CD14-positive monocyte (primary cell): ENCODE measurements around the gene RAB3A. TPM values are rescaled to one million over a fixed set of nuclear protein-coding genes. Genes with fewer than 3 reads are reported as not detected.
A peak's percentile ranks its signal among the peaks of the same experiment; 100 is the strongest.

Source experiments
- DNase-seq, 3 donors: peaks; one replicate each; pipeline ENCODE4 v3.0.0-alpha.2; 2011 to 2022
- H2AFZ ChIP-seq: 2 replicates; pipeline ENCODE4 v1.6.0; 2012; ENCODE audit warnings: mild to moderate bottlenecking, low read depth, low read length, inconsistent platforms; ENCODE audit not compliant: insufficient read depth, poor library complexity, severe bottlenecking
- H3K27ac ChIP-seq, 2 donors: 1 replicate in 1 of 2; 2 replicates in 1 of 2; pipeline ENCODE4 v1.5.1; 2012 to 2013; ENCODE audit warnings: low read length in 2 of 2, control low read depth in 1 of 2, inconsistent platforms in 1 of 2, low read depth in 1 of 2, mild to moderate bottlenecking in 1 of 2
- H3K27me3 ChIP-seq, 2 donors: one replicate each; pipeline versions ENCODE4 v1.6.0 to v1.6.1; 2011 to 2013; ENCODE audit warnings: low read length in 2 of 2; ENCODE audit not compliant: control insufficient read depth in 2 of 2, insufficient read depth in 2 of 2
- H3K36me3 ChIP-seq, 2 donors: replicated peaks in 1 of 2; 1 replicate in 1 of 2; 2 replicates in 1 of 2; pipeline versions ENCODE4 v1.5.1 to v1.6.1; 2012 to 2013; ENCODE audit warnings: low read length in 2 of 2, control low read depth in 1 of 2, inconsistent platforms in 1 of 2, mild to moderate bottlenecking in 1 of 2; ENCODE audit not compliant: insufficient read depth in 2 of 2, control insufficient read depth in 1 of 2
- H3K4me1 ChIP-seq, 2 donors: 1 replicate in 1 of 2; 2 replicates in 1 of 2; pipeline versions ENCODE4 v1.5.1 to v1.6.1; 2012 to 2013; ENCODE audit warnings: low read length in 2 of 2, control low read depth in 1 of 2, inconsistent platforms in 1 of 2, mild to moderate bottlenecking in 1 of 2, moderate library complexity in 1 of 2; ENCODE audit not compliant: insufficient read depth in 2 of 2, control insufficient read depth in 1 of 2
- H3K4me2 ChIP-seq: replicated peaks from 2 replicates; pipeline ENCODE3; 2012; ENCODE audit warnings: low read length, moderate library complexity, mild to moderate bottlenecking; ENCODE audit not compliant: poor library complexity, severe bottlenecking; ENCODE audit errors: extremely low read depth
- H3K4me3 ChIP-seq, 3 experiments: fragments of 200-600 bp in 1 of 3; sonication (generic) in 1 of 3; replicated peaks in 1 of 3; 1 replicate in 2 of 3; 2 replicates in 1 of 3; pipeline ENCODE4 v1.5.1; 2011 to 2013; ENCODE audit warnings: low read length in 3 of 3, mild to moderate bottlenecking in 3 of 3, control low read depth in 2 of 3, low read depth in 2 of 3, inconsistent platforms in 1 of 3, moderate library complexity in 1 of 3
- H3K79me2 ChIP-seq: 2 replicates; pipeline ENCODE4 v1.6.0; 2012; ENCODE audit warnings: mild to moderate bottlenecking, control low read depth, inconsistent platforms, low read length, moderate library complexity; ENCODE audit not compliant: insufficient read depth
- H3K9ac ChIP-seq: 2 replicates; pipeline ENCODE4 v1.6.0; 2017; ENCODE audit warnings: low read length, mild to moderate bottlenecking; ENCODE audit not compliant: insufficient read depth, poor library complexity, severe bottlenecking
- H3K9me3 ChIP-seq, 2 donors: replicated peaks in 1 of 2; 1 replicate in 1 of 2; 2 replicates in 1 of 2; pipeline versions ENCODE4 v1.5.1 to v1.6.1; 2012 to 2013; ENCODE audit warnings: low read length in 2 of 2, control low read depth in 1 of 2; ENCODE audit not compliant: control insufficient read depth in 1 of 2, insufficient read depth in 1 of 2
- H4K20me1 ChIP-seq: 2 replicates; pipeline ENCODE4 v1.6.0; 2012; ENCODE audit warnings: mild to moderate bottlenecking, low read length, control low read depth, moderate library complexity; ENCODE audit not compliant: insufficient read depth
- H3K27ac Mint-ChIP-seq, 7 donors: one replicate each; pipeline ENCODE4 v1.8.0; 2020; ENCODE audit warnings: mild to moderate bottlenecking in 7 of 7, mixed read lengths in 7 of 7, moderate library complexity in 6 of 7, inconsistent platforms in 2 of 7
- H3K27me3 Mint-ChIP-seq, 3 donors: one replicate each; pipeline ENCODE4 v1.8.0; 2021 to 2022; ENCODE audit warnings: low read depth in 3 of 3, mild to moderate bottlenecking in 3 of 3, mixed read lengths in 3 of 3, moderate library complexity in 3 of 3, inconsistent platforms in 1 of 3
- H3K36me3 Mint-ChIP-seq, 2 donors: one replicate each; pipeline ENCODE4 v1.8.0; 2020; ENCODE audit warnings: mixed read lengths in 2 of 2, inconsistent platforms in 1 of 2, mild to moderate bottlenecking in 1 of 2
- H3K4me1 Mint-ChIP-seq: one replicate; pipeline ENCODE4 v1.8.0; 2020; ENCODE audit warnings: mild to moderate bottlenecking, mixed read lengths
- H3K4me3 Mint-ChIP-seq, 2 donors: one replicate each; pipeline ENCODE4 v1.8.0; 2020; ENCODE audit warnings: mild to moderate bottlenecking in 2 of 2, mixed read lengths in 2 of 2, moderate library complexity in 1 of 2
- H3K9me3 Mint-ChIP-seq, 7 donors: one replicate each; pipeline ENCODE4 v1.8.0; 2020 to 2022; ENCODE audit warnings: mixed read lengths in 7 of 7, mild to moderate bottlenecking in 6 of 7, moderate library complexity in 6 of 7, inconsistent platforms in 2 of 7
- WGBS: methylation state at CpG from one replicate; pipeline ENCODE4 v1.1.5; 2013; ENCODE audit warnings: missing lambda C conversion rate; ENCODE audit not compliant: insufficient coverage; 5-methylcytosine and 5-hydroxymethylcytosine counted together
- intact Hi-C, 2 donors: fragments of 100-400 bp; cut with micrococcal nuclease; formaldehyde crosslinking; loops; one replicate each; pipeline versions ENCODE4 v1.15.0 to v1.15.1; 2023
- polyA plus RNA-seq, 3 donors: library from polyadenylated mRNA; depleted of rRNA in 1 of 3; unstranded in 2 of 3; stranded (reverse) in 1 of 3; fragments of 300-500 nt in 2 of 3; fragments of >200 nt in 1 of 3; fragmentation: Illumina TruSeq in 2 of 3; gene quantifications; 1 replicate in 2 of 3; 2 replicates in 1 of 3; pipeline ENCODE4 v1.2.3, GENCODE V29; 2012 to 2021
- small RNA-seq: library from RNA; depleted of rRNA; stranded (forward); fragments of <200 nt; gene quantifications from one replicate; pipeline ENCODE3, GENCODE V24; 2012; ENCODE audit warnings: low read depth; ENCODE audit not compliant: insufficient read length
- TF ChIP-seq, protein P1 (sequence below): fragments of 200-600 bp; IDR thresholded peaks from one replicate; pipeline ENCODE4 v1.8.0; 2022; ENCODE audit warnings: antibody characterized with exemption, mild to moderate bottlenecking

RAB3A gene
- polyA plus RNA-seq, 3 donors: 0.55 to 8.7 (median 0.56) TPM

DNA sequence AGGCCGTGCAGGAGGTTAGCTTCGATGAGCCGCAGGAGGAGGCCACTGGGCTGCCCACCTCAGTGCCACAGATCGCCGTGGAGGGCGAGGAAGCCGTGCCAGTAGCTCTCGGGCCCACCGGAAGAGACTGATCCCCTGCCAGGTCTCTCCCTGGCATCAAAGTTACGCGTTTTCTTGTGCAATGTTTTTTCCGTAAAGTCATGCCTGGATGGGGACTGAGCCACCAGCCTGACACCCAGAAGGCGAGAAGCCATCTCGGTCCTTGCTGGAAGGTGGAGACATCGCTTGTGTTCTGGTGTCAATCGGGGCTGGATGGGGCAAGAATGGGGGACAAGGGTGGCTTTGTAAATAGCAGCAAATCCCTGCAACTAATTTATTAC is 54.3 kb downstream of the RAB3A start:
- DNase-seq: no peak
- Histone ChIP-seq H3K9ac (no peak overlapping the region), H4K20me1 (peaks cover 47% of the 10 kb centered on the region), H3K27me3 (no peaks in the 10 kb centered on the region), H3K27ac (no peak overlapping the region), H3K4me3 (no peak overlapping the region), H3K4me2 (no peak overlapping the region), H3K36me3 (peaks cover 52 to 62% of the 10 kb centered on the region in 2 donors), H3K79me2 (peaks cover 13% of the 10 kb centered on the region), H3K4me1 (peaks cover 22 to 30% of the 10 kb centered on the region in 2 donors), H3K9me3 (no peaks in the 10 kb centered on the region), H2AFZ (no peak overlapping the region)
- H3K27ac Mint-ChIP-seq: peak overlapping the region in 1 of 7 donors; percentile 46
- intact Hi-C loops: no loop called here
- no peak overlapping the region for H3K4me3 Mint-ChIP-seq
- peaks cover 22% of the 10 kb centered on the region for H3K4me1 Mint-ChIP-seq
- H3K36me3 Mint-ChIP-seq: peaks cover 44 to 63% of the 10 kb centered on the region in 2 donors
- 87% methylated on average over 15 of the region's 16 CpGs for WGBS
- TF ChIP-seq, protein P1, sequence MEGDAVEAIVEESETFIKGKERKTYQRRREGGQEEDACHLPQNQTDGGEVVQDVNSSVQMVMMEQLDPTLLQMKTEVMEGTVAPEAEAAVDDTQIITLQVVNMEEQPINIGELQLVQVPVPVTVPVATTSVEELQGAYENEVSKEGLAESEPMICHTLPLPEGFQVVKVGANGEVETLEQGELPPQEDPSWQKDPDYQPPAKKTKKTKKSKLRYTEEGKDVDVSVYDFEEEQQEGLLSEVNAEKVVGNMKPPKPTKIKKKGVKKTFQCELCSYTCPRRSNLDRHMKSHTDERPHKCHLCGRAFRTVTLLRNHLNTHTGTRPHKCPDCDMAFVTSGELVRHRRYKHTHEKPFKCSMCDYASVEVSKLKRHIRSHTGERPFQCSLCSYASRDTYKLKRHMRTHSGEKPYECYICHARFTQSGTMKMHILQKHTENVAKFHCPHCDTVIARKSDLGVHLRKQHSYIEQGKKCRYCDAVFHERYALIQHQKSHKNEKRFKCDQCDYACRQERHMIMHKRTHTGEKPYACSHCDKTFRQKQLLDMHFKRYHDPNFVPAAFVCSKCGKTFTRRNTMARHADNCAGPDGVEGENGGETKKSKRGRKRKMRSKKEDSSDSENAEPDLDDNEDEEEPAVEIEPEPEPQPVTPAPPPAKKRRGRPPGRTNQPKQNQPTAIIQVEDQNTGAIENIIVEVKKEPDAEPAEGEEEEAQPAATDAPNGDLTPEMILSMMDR: no peak
- H3K9me3 Mint-ChIP-seq: peaks cover 0 to 4% (median 0%) of the 10 kb centered on the region in 7 donors
- H3K27me3 Mint-ChIP-seq: peaks cover 0 to 3% (median 2%) of the 10 kb centered on the region in 3 donors

- Histone ChIP-seq H3K4me2 (no peak overlapping the region), H3K79me2 (no peaks in the 10 kb centered on the region), H3K27me3 (no peaks in the 10 kb centered on the region), H4K20me1 (peaks cover 48% of the 10 kb centered on the region), H3K4me3 (no peak overlapping the region), H3K9me3 (no peaks in the 10 kb centered on the region), H3K4me1 (peaks cover 11 to 14% of the 10 kb centered on the region in 2 donors), H3K36me3 (peaks cover 74 to 84% of the 10 kb centered on the region in 2 donors), H3K27ac (no peak overlapping the region), H2AFZ (no peak overlapping the region), H3K9ac (no peak overlapping the region)
- H3K4me3 Mint-ChIP-seq: no peak overlapping the region
- peaks cover 13% of the 10 kb centered on the region for H3K4me1 Mint-ChIP-seq
- peaks cover 0 to 4% (median 0%) of the 10 kb centered on the region in 7 donors for H3K9me3 Mint-ChIP-seq
- peaks cover 0 to 3% (median 0%) of the 10 kb centered on the region in 3 donors for H3K27me3 Mint-ChIP-seq
- TF ChIP-seq, protein P1: no peak
- H3K27ac Mint-ChIP-seq: peak overlapping the region in 1 of 7 donors; percentile 36
- 93% methylated on average over 7 of the region's 13 CpGs for WGBS
- peaks cover 59 to 85% of the 10 kb centered on the region in 2 donors for H3K36me3 Mint-ChIP-seq
- intact Hi-C loops: no loop called here
- no peak for DNase-seq
These were observed 56.4 kb downstream of the RAB3A start for GRCh38 chr19:18147396-18147795.

Small RNAs within 50 kb of the gene (small RNA-seq; reads per million reads assigned to genes)
- gene IFI30: 1.7 reads per million

Other genes with a start within 250 kb of the RAB3A start
- gene KCNN1, start 236.9 kb downstream of the RAB3A start, polyA plus RNA-seq: not detected
- gene ARRDC2, start 195.9 kb downstream of the RAB3A start, polyA plus RNA-seq: 10 to 100 TPM; 13.8 to 99.8 (median 23.9) TPM
- 10 to 100 TPM in 1 of 3 donors, 1 to 10 TPM in 2; 7.8 to 17.5 (median 7.9) TPM for gene IL12RB1, start 117.1 kb downstream of the RAB3A start, polyA plus RNA-seq
- 10 to 100 TPM in 2 of 3 donors, 1 to 10 TPM in 1; 6.8 to 34.0 (median 12.4) TPM for gene MAST3, start 106.3 kb downstream of the RAB3A start, polyA plus RNA-seq
- 1 to 10 TPM in 2 of 3 donors, under 1 TPM in 1; 0.99 to 7.7 (median 2.0) TPM for gene PIK3R2, start 50.9 kb downstream of the RAB3A start, polyA plus RNA-seq
- gene IFI30, start 30.2 kb downstream of the RAB3A start, polyA plus RNA-seq: 1,000 to 10,000 TPM; 3,608 to 6,022 (median 4,550) TPM
- gene MPV17L2, start 10.8 kb downstream of the RAB3A start, polyA plus RNA-seq: 10 to 100 TPM; 14.3 to 20.2 (median 15.0) TPM
- not detected for gene PDE4C, start 22.4 kb upstream of the RAB3A start, polyA plus RNA-seq
- 1 to 10 TPM in 1 of 3 donors, not detected in 2; 6.9 TPM for gene IQCN, start 70.4 kb upstream of the RAB3A start, polyA plus RNA-seq
- 1,000 to 10,000 TPM in 1 of 3 donors, 10 to 100 TPM in 2; 22.5 to 1,792 (median 86.9) TPM for gene JUND, start 77.6 kb upstream of the RAB3A start, polyA plus RNA-seq
- gene LSM4, start 119.0 kb upstream of the RAB3A start, polyA plus RNA-seq: 100 to 1,000 TPM in 1 of 3 donors, 10 to 100 TPM in 2; 66.5 to 143 (median 97.0) TPM
- gene PGPEP1, start 136.6 kb upstream of the RAB3A start, polyA plus RNA-seq: 10 to 100 TPM; 10.3 to 25.1 (median 10.3) TPM
- gene GDF15, start 182.1 kb upstream of the RAB3A start, polyA plus RNA-seq: under 1 TPM in 1 of 3 donors, not detected in 2; 0.36 TPM
- 100 to 1,000 TPM; 173 to 581 (median 416) TPM for gene LRRC25, start 193.6 kb upstream of the RAB3A start, polyA plus RNA-seq
- gene SSBP4, start 215.4 kb upstream of the RAB3A start, polyA plus RNA-seq: 10 to 100 TPM; 38.5 to 74.5 (median 48.3) TPM
- 1 to 10 TPM in 1 of 3 donors, not detected in 2; 3.7 TPM for gene ISYNA1, start 234.1 kb upstream of the RAB3A start, polyA plus RNA-seq